ENCODE data around the gene TMEM164.

DNA sequence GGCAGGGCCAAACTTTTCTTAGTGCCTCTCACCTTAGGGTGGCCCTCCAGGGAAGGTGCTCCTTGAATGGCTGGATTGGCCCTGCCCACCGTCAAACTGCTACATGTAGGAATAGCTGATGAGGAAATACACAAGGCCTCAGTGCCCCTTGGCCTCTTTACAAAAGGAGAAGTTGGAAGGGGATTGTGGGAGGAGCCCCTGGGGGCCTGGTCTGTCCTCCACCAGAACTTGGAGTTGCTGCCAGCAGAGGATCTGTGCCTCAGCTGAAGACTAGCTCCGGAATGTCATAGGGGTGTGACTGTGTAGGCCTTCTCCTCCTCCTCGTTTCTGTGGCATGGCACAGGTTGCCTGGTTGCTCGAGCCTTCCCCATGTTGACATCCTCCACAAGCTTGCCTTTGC is 172.2 kb downstream of the TMEM164 start:
- TF ChIP-seq CTCF (IDR thresholded peaks at IDR 0.05) = no peak
- no peak for TF ChIP-seq POLR2A (IDR thresholded peaks at IDR 0.05)

All from adrenal gland (tissue), 5 donors.